H1 (cell line): ENCODE measurements around the gene CACNA2D4. TPM values are rescaled to one million over a fixed set of nuclear protein-coding genes. Genes with fewer than 3 reads are reported as not detected.

Experiments used
- BACH1 ChIP-seq: IDR thresholded peaks from 2 replicates; pipeline ENCODE4 v1.6.1; 2012; ENCODE audit warnings: low read length, improper control_type of control experiment
- CBX8 ChIP-seq: fragments of 300-800, 300-1000 bp; sonication (generic); IDR thresholded peaks from 2 replicates; pipeline ENCODE4 v1.7.1; 2016; ENCODE audit warnings: low read depth, low read length, borderline replicate concordance
- FOSL1 ChIP-seq: IDR thresholded peaks from 2 replicates; pipeline ENCODE4 v1.6.1; 2011; ENCODE audit warnings: mild to moderate bottlenecking, low read depth, low read length, moderate library complexity; ENCODE audit not compliant: insufficient read depth
- KDM1A ChIP-seq: fragments of 200-600, 300-600 bp; sonication (generic); IDR thresholded peaks from 2 replicates; pipeline ENCODE4 v1.7.1; 2016; ENCODE audit warnings: mild to moderate bottlenecking, low read length, borderline replicate concordance
- MAFK ChIP-seq: IDR thresholded peaks from 2 replicates; pipeline ENCODE4 v1.6.1; 2012; ENCODE audit warnings: low read depth, mild to moderate bottlenecking, improper control_type of control experiment, low read length
- NRF1 ChIP-seq: IDR thresholded peaks from 2 replicates; pipeline ENCODE4 v1.6.1; 2011; ENCODE audit warnings: mild to moderate bottlenecking, low read depth, low read length, improper control_type of control experiment
- POU5F1 ChIP-seq: IDR thresholded peaks from 2 replicates; pipeline ENCODE4 v1.6.1; 2011; ENCODE audit warnings: low read depth, mild to moderate bottlenecking, low read length, moderate library complexity
- SRF ChIP-seq: IDR thresholded peaks from 2 replicates; pipeline ENCODE4 v1.6.1; 2011; ENCODE audit warnings: mild to moderate bottlenecking, low read depth, low read length, moderate library complexity
- SUZ12 ChIP-seq: fragments of 200-600 bp; sonication (generic); IDR thresholded peaks from 2 replicates; pipeline ENCODE4 v1.6.1; 2012; ENCODE audit warnings: mild to moderate bottlenecking, inconsistent platforms, low read length, moderate library complexity, mixed read lengths
- polyA plus RNA-seq, 7 experiments: library from polyadenylated mRNA; depleted of rRNA in 3 of 7; stranded (reverse) in 5 of 7; unstranded in 2 of 7; fragments of >200 nt in 5 of 7; fragments of 200-250 nt in 2 of 7; gene quantifications; 1 replicate in 5 of 7; 2 replicates in 1 of 7; 4 replicates in 1 of 7; pipeline versions ENCODE4 v1.2.1 to v1.2.3, GENCODE V29; 2011 to 2013; ENCODE audit warnings: missing spikeins in 2 of 7, mixed read lengths in 2 of 7
- total RNA-seq: library from RNA; stranded (reverse); fragmentation: NEBNext Ultra II Directional; extraction: Animal tissue kit (Norgen Biotek cat#: 25700); gene quantifications from 2 replicates; pipeline ENCODE4 v1.2.1, GENCODE V29; 2021
- TF ChIP-seq, protein P1 (sequence below): fragments of 300-600 bp; sonication (generic); IDR thresholded peaks from 2 replicates; pipeline ENCODE4 v1.7.1; 2012; ENCODE audit warnings: low read length, moderate library complexity, mild to moderate bottlenecking, inconsistent platforms; ENCODE audit not compliant: insufficient replicate concordance

CACNA2D4 gene
- total and polyA plus RNA-seq, 2 of the 8 experiments (the other 6 are each of a cell fraction or from before 2014, with no cell fraction given), result 0.44 to 0.88 TPM

DNA sequence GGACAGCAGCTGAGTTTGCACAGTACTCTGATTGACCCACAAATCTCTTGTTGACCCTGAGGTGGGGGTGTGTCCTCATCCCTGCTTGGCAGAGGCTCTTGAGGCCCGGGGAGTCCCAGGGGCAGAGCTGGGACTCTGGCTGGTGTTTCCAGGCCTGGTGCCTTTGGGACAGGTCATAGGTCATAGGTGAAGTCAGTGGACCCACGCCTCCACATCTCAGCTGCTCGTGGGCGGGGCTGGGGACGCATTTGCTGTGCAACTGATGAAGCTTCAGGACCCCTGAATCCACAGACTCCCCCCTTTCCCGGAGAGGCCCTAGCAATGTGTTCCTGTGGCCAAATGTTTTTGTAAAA, 408 bp upstream of the CACNA2D4 start (continued):
- TF ChIP-seq, protein P1, sequence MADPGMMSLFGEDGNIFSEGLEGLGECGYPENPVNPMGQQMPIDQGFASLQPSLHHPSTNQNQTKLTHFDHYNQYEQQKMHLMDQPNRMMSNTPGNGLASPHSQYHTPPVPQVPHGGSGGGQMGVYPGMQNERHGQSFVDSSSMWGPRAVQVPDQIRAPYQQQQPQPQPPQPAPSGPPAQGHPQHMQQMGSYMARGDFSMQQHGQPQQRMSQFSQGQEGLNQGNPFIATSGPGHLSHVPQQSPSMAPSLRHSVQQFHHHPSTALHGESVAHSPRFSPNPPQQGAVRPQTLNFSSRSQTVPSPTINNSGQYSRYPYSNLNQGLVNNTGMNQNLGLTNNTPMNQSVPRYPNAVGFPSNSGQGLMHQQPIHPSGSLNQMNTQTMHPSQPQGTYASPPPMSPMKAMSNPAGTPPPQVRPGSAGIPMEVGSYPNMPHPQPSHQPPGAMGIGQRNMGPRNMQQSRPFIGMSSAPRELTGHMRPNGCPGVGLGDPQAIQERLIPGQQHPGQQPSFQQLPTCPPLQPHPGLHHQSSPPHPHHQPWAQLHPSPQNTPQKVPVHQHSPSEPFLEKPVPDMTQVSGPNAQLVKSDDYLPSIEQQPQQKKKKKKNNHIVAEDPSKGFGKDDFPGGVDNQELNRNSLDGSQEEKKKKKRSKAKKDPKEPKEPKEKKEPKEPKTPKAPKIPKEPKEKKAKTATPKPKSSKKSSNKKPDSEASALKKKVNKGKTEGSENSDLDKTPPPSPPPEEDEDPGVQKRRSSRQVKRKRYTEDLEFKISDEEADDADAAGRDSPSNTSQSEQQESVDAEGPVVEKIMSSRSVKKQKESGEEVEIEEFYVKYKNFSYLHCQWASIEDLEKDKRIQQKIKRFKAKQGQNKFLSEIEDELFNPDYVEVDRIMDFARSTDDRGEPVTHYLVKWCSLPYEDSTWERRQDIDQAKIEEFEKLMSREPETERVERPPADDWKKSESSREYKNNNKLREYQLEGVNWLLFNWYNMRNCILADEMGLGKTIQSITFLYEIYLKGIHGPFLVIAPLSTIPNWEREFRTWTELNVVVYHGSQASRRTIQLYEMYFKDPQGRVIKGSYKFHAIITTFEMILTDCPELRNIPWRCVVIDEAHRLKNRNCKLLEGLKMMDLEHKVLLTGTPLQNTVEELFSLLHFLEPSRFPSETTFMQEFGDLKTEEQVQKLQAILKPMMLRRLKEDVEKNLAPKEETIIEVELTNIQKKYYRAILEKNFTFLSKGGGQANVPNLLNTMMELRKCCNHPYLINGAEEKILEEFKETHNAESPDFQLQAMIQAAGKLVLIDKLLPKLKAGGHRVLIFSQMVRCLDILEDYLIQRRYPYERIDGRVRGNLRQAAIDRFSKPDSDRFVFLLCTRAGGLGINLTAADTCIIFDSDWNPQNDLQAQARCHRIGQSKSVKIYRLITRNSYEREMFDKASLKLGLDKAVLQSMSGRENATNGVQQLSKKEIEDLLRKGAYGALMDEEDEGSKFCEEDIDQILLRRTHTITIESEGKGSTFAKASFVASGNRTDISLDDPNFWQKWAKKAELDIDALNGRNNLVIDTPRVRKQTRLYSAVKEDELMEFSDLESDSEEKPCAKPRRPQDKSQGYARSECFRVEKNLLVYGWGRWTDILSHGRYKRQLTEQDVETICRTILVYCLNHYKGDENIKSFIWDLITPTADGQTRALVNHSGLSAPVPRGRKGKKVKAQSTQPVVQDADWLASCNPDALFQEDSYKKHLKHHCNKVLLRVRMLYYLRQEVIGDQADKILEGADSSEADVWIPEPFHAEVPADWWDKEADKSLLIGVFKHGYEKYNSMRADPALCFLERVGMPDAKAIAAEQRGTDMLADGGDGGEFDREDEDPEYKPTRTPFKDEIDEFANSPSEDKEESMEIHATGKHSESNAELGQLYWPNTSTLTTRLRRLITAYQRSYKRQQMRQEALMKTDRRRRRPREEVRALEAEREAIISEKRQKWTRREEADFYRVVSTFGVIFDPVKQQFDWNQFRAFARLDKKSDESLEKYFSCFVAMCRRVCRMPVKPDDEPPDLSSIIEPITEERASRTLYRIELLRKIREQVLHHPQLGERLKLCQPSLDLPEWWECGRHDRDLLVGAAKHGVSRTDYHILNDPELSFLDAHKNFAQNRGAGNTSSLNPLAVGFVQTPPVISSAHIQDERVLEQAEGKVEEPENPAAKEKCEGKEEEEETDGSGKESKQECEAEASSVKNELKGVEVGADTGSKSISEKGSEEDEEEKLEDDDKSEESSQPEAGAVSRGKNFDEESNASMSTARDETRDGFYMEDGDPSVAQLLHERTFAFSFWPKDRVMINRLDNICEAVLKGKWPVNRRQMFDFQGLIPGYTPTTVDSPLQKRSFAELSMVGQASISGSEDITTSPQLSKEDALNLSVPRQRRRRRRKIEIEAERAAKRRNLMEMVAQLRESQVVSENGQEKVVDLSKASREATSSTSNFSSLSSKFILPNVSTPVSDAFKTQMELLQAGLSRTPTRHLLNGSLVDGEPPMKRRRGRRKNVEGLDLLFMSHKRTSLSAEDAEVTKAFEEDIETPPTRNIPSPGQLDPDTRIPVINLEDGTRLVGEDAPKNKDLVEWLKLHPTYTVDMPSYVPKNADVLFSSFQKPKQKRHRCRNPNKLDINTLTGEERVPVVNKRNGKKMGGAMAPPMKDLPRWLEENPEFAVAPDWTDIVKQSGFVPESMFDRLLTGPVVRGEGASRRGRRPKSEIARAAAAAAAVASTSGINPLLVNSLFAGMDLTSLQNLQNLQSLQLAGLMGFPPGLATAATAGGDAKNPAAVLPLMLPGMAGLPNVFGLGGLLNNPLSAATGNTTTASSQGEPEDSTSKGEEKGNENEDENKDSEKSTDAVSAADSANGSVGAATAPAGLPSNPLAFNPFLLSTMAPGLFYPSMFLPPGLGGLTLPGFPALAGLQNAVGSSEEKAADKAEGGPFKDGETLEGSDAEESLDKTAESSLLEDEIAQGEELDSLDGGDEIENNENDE, result no peak
- TF ChIP-seq POU5F1 (no peak), NRF1 (no peak), FOSL1 (no peak), MAFK (no peak), SUZ12 (no peak), SRF (no peak), KDM1A (no peak), CBX8 (no peak), BACH1 (no peak)
